Psoas muscle (tissue), 8 donors: ENCODE data around the gene MAGI1. TPM values are rescaled to one million over a fixed set of nuclear protein-coding genes. Genes with fewer than 3 reads are reported as not detected.

Experiments used
- ATAC-seq, 4 donors: fragments of 200-7000 bp; cut with Tn5 transposase; one replicate each; pipeline ENCODE4 v1.9.1; 2020; ENCODE audit warnings: moderate library complexity in 3 of 4, mild to moderate bottlenecking in 2 of 4
- DNase-seq, 2 donors: peaks; one replicate each; pipeline ENCODE4 v3.0.0-alpha.2; 2020
- H3K27ac ChIP-seq: fragments of 200-600 bp; one replicate; pipeline ENCODE4 v1.8.0; 2022
- H3K27me3 ChIP-seq, 3 donors: fragments of 200-600 bp in 1 of 3; one replicate each; pipeline versions ENCODE4 v1.6.1 to v1.8.0; 2013 to 2022; ENCODE audit warnings: low read length in 2 of 3, mild to moderate bottlenecking in 2 of 3, moderate library complexity in 1 of 3; ENCODE audit not compliant: insufficient read depth in 3 of 3
- H3K36me3 ChIP-seq, 2 donors: fragments of 200-600 bp in 1 of 2; one replicate each; pipeline versions ENCODE4 v1.6.1 to v1.8.0; 2013 to 2022; ENCODE audit warnings: low read depth in 1 of 2, mild to moderate bottlenecking in 1 of 2, moderate library complexity in 1 of 2; ENCODE audit not compliant: insufficient read depth in 1 of 2
- H3K4me1 ChIP-seq: fragments of 200-600 bp; one replicate; pipeline ENCODE4 v1.8.0; 2022
- H3K4me3 ChIP-seq: fragments of 200-600 bp; one replicate; pipeline ENCODE4 v1.8.0; 2022; ENCODE audit warnings: mild to moderate bottlenecking
- H3K9me3 ChIP-seq: fragments of 200-600 bp; one replicate; pipeline ENCODE4 v1.8.0; 2022
- CTCF ChIP-seq: fragments of 200-600 bp; IDR thresholded peaks from one replicate; pipeline ENCODE4 v1.8.0; 2022; ENCODE audit warnings: antibody characterized with exemption
- WGBS, 3 donors: extraction: QIAGEN DNeasy Blood & Tissue Kit; methylation state at CpG; one replicate each; pipeline versions ENCODE4 v1.1.6 to v1.1.7; 2013; 5-methylcytosine and 5-hydroxymethylcytosine counted together
- intact Hi-C, 2 donors: fragments of 100-400 bp; cut with DNase I; formaldehyde crosslinking; loops; one replicate each; pipeline versions ENCODE4 v1.11.0 to v1.14.2; 2022
- polyA plus RNA-seq, 3 donors: library from polyadenylated mRNA; stranded (reverse); fragments of 200-250 nt; gene quantifications; one replicate each; pipeline ENCODE4 v1.2.3, GENCODE V29; 2013
- total RNA-seq, 4 donors: library from RNA; stranded (reverse); fragmentation: NEBNext Ultra II Directional in 2 of 4; extraction: Animal tissue kit (Norgen Biotek cat#: 25700) in 2 of 4; gene quantifications; one replicate each; pipeline versions ENCODE4 v1.2.1 to v1.2.4, GENCODE V29; 2021 to 2023
- donor health status: healthy with polysubstance abuse.
- donor health status: DM: no; HTN: no; CAD: no; lungs with moderate emphysema.
- donor health status: Bipolar disorder and iron deficiency.
- donor health status: healthy.
- donor health status: DM: yes; HTN: yes; CAD: no.
- donor health status: DM: no; HTN: no; CAD: no.
- donor health status: DM: no; HTN: no; CAD: no.
- donor health status: DM: yes; HTN: yes; CAD: no.

The MAGI1 gene
- total and polyA plus RNA-seq, 7 donors: 4.5 to 8.1 (median 6.3) TPM

GRCh38 chr3:65758438-65758837, 280.3 kb downstream of the MAGI1 start:
- H3K36me3 ChIP-seq: no peaks in the 10 kb centered on the region
- no peak for TF ChIP-seq CTCF
- DNase-seq: no peak
- WGBS, 3 donors: 67 to 75% (median 74%) methylated on average over 5 of the region's 5 CpGs
- H3K27ac ChIP-seq: no peak overlapping the region
- no peaks in the 10 kb centered on the region for H3K27me3 ChIP-seq
- intact Hi-C loops: no loop called here
- no peaks in the 10 kb centered on the region for H3K9me3 ChIP-seq
- H3K4me1 ChIP-seq: peaks cover 6% of the 10 kb centered on the region
- H3K4me3 ChIP-seq: no peak overlapping the region
- ATAC-seq: no peak

GRCh38 chr3:65752636-65753035, 286.1 kb downstream of the MAGI1 start:
- no peak for TF ChIP-seq CTCF
- Histone ChIP-seq H3K9me3 (no peaks in the 10 kb centered on the region), H3K27me3 (no peaks in the 10 kb centered on the region), H3K4me3 (no peak overlapping the region), H3K4me1 (no peaks in the 10 kb centered on the region), H3K27ac (no peak overlapping the region), H3K36me3 (no peaks in the 10 kb centered on the region)
- intact Hi-C loops: no loop called here
- WGBS, 3 donors: 78 to 90% (median 86%) methylated on average over 1 of the region's 1 CpG
- DNase-seq: no peak
- ATAC-seq: no peak

- Histone ChIP-seq H3K4me3 (no peak overlapping the region), H3K36me3 (no peaks in the 10 kb centered on the region), H3K9me3 (no peaks in the 10 kb centered on the region), H3K27ac (no peak overlapping the region), H3K27me3 (no peaks in the 10 kb centered on the region), H3K4me1 (no peaks in the 10 kb centered on the region)
- WGBS, 3 donors: 59 to 65% (median 61%) methylated on average over 5 of the region's 5 CpGs
- ATAC-seq: peak in 1 of 4 donors; percentile 51
- intact Hi-C loops: no loop called here
- TF ChIP-seq CTCF: peak; percentile 48
- DNase-seq: peak in 1 of 2 donors; percentile 14
Observed at GRCh38 chr3:65751123-65751700, 287.5 kb downstream of the MAGI1 start.

- 95 to 96% (median 96%) methylated on average over 1 of the region's 1 CpG for WGBS, 3 donors
- intact Hi-C loops: loop anchor here in 1 of 2 donors (5.0 kb wide), 1 partner anchor 1237 kb away; no protein-coding TSS in a partner anchor
- no peak for DNase-seq
Observed at GRCh38 chr3:65749066-65749465, 289.7 kb downstream of the MAGI1 start.

More at GRCh38 chr3:65749066-65749465, 289.7 kb downstream of the MAGI1 start:
- H3K4me1 ChIP-seq: no peaks in the 10 kb centered on the region
- no peaks in the 10 kb centered on the region for H3K9me3 ChIP-seq
- H3K4me3 ChIP-seq: no peak overlapping the region
- H3K36me3 ChIP-seq: no peaks in the 10 kb centered on the region
- TF ChIP-seq CTCF: no peak
- no peak overlapping the region for H3K27ac ChIP-seq
- no peak for ATAC-seq
- H3K27me3 ChIP-seq: no peaks in the 10 kb centered on the region
